ENCODE results near the gene CHMP6.

CHMP6 gene

GRCh38 chr17:81030741-81031565, 39.3 kb downstream of the CHMP6 start:
- TF ChIP-seq JUND (IDR thresholded peaks at IDR 0.05; ENCODE audit: low read depth), result no peak
- DNase-seq (ENCODE audit: low read depth in 1 of 2, low spot score in 1 of 2), result no peak
- in situ Hi-C loops (cut with HindIII; ENCODE audit: low pct_unique_long_range_greater_than_20kb, low sequenced_read_pairs), result no loop called here

GRCh38 chr17:81031566-81032550, 40.2 kb downstream of the CHMP6 start:
- in situ Hi-C loops (cut with HindIII; ENCODE audit: low pct_unique_long_range_greater_than_20kb, low sequenced_read_pairs), result no loop called here
- TF ChIP-seq JUND (IDR thresholded peaks at IDR 0.05; ENCODE audit: low read depth), result no peak
- no peak for DNase-seq (ENCODE audit: low read depth in 1 of 2, low spot score in 1 of 2)

- in situ Hi-C loops (cut with HindIII; ENCODE audit: low pct_unique_long_range_greater_than_20kb, low sequenced_read_pairs), result no loop called here
- no peak for DNase-seq (ENCODE audit: low read depth in 1 of 2, low spot score in 1 of 2)
- no peak for TF ChIP-seq JUND (IDR thresholded peaks at IDR 0.05; ENCODE audit: low read depth)
Observed at GRCh38 chr17:81032641-81033480, 41.2 kb downstream of the CHMP6 start.

GRCh38 chr17:81033535-81034167, 42.0 kb downstream of the CHMP6 start:
- no peak for TF ChIP-seq JUND (IDR thresholded peaks at IDR 0.05; ENCODE audit: low read depth)
- in situ Hi-C loops (cut with HindIII; ENCODE audit: low pct_unique_long_range_greater_than_20kb, low sequenced_read_pairs), result no loop called here
- no peak for DNase-seq (ENCODE audit: low read depth in 1 of 2, low spot score in 1 of 2)

- no peak for DNase-seq (ENCODE audit: low read depth in 1 of 2, low spot score in 1 of 2)
- in situ Hi-C loops (cut with HindIII; ENCODE audit: low pct_unique_long_range_greater_than_20kb, low sequenced_read_pairs), result no loop called here
- TF ChIP-seq JUND (IDR thresholded peaks at IDR 0.05; ENCODE audit: low read depth), result no peak
Observed at GRCh38 chr17:81034168-81034777, 42.6 kb downstream of the CHMP6 start.

GRCh38 chr17:81034779-81035520, 43.3 kb downstream of the CHMP6 start, which contains the start of gene BAIAP2:
Gene BAIAP2, plus strand, starts transcription at chr17:81035151. Its CDS starts 104 bp downstream, at chr17:81035255.
- in situ Hi-C loops (cut with HindIII; ENCODE audit: low pct_unique_long_range_greater_than_20kb, low sequenced_read_pairs), result no loop called here
- peak; percentile 97 to 99 for DNase-seq (ENCODE audit: low read depth in 1 of 2, low spot score in 1 of 2)
- no peak for TF ChIP-seq JUND (IDR thresholded peaks at IDR 0.05; ENCODE audit: low read depth)

GRCh38 chr17:81035521-81036196, 44.0 kb downstream of the CHMP6 start:
- in situ Hi-C loops (cut with HindIII; ENCODE audit: low pct_unique_long_range_greater_than_20kb, low sequenced_read_pairs), result no loop called here
- DNase-seq (ENCODE audit: low read depth in 1 of 2, low spot score in 1 of 2), result peak in 1 of 2 experiments; percentile 54
- no peak for TF ChIP-seq JUND (IDR thresholded peaks at IDR 0.05; ENCODE audit: low read depth)

- TF ChIP-seq JUND (IDR thresholded peaks at IDR 0.05; ENCODE audit: low read depth), result no peak
- DNase-seq (ENCODE audit: low read depth in 1 of 2, low spot score in 1 of 2), result peak in 1 of 2 experiments; percentile 54
- in situ Hi-C loops (cut with HindIII; ENCODE audit: low pct_unique_long_range_greater_than_20kb, low sequenced_read_pairs), result no loop called here
Observed at GRCh38 chr17:81036197-81036941, 44.7 kb downstream of the CHMP6 start.

- TF ChIP-seq JUND (IDR thresholded peaks at IDR 0.05; ENCODE audit: low read depth), result no peak
- DNase-seq (ENCODE audit: low read depth in 1 of 2, low spot score in 1 of 2), result peak; percentile 97 to 99
- in situ Hi-C loops (cut with HindIII; ENCODE audit: low pct_unique_long_range_greater_than_20kb, low sequenced_read_pairs), result no loop called here
Observed at GRCh38 chr17:81037026-81037797, 45.6 kb downstream of the CHMP6 start.
